COR-L47 (cell line): ENCODE results near the gene TPD52L2.

ENCODE experiments used
- DNase-seq: peaks from one replicate; lab custom pipeline; 2025; lab: John Stamatoyannopoulos, UW

Gene TPD52L2

DNA sequence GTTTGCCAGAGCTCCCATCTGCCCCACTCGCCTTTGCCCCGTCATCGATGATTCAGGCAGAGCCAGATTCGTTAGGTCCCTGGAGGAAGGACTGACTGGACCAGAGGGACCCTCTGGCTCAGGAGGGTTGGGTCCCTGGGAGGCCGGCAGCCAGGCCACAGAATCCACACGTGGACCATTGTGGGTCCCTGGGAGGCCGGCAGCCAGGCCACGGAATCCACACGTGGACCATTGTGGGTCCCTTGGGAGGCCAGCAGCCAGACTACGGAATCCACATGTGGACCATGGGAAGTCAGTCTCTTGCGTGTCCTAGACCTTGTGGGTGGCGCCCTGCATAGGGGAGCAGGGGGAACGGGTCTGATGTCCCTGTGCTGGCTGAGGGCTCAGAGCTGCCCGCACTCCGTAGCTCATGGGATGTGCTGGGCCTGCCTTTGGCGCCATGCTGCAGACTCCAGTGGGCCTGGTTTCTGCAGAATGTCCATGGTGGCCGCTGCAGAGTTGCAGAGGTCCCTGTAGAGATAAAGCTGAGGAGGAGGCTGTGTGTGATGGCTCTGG lies 67.6 kb downstream of the TPD52L2 start:
- no peak for DNase-seq

DNA sequence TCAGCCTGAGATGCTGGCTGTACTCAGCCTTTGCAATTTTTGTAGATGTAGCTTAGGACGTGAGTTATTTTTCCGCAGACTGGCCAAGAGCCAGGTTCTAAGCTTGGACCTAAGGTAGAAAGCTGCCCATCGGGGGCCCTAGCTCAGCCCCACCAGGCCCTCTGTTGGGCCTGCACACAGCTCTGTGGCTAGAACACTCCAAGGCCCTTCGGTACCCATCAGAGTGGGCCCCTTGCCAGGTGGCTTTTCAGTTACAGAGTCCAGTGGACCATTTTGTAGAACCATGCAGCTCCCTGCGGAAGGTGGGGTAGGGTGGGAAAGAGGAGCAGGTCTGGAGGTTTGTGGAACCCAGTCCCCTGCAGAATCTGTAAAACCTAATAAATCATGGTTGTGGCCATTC lies 68.6 kb downstream of the TPD52L2 start:
- no peak for DNase-seq

DNA sequence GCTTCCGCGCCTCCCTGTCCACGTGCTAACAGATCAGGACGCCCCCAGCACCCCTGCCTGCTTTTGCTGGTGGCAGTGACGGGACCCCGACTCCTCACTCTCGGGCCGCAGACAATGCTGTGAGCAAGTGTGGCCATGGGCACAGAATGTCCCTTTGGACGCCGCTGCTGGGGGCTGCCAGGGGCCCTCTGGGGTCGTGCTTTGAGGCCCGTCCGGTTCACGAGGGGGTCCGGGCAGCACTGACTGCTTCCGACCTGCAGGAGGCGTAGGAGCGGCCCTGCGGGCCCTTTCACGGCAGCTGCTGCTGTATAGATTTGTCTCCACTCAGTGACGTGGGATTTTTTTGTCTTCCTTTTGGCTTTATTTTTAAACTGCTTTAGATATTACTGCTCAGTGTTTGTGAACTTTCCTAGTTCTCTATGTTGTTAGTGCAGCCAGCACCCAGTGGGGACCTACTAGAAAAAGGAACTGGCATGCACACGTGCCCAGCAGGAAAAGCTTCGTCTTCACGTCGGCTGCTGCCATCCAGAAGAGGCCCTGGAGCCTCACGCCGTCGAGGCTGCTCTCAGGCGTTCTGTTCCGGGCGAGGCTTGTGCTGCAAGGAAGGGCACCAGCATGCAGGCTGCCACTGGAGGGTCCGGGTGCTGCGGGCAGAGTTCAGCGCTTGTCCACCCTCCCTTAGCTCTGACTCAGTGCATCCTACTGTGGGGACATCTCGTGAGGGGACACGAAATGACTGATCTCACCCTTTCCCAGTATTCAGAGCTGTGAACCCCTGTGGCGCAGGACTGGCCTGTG lies 69.4 kb downstream of the TPD52L2 start:
- DNase-seq, result no peak

DNA sequence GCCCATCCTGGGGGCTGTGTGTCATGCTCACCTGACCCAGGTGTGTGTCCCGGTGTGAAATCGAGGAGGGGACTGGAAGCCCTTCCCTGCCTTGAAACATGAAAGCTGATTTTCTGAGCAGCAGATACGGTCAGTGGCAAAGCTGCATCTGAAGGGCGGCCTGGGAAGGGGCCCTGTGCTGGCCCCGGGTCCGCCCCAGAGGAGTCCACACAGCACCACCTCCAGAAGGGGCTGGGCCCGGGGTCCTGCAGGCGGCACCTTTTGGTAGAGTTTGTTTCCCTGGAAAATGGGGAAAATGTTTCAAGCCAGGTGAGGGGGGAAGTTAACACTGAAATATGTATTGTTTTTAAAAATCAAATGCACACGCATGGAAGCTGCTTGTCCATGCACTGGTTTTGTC lies 70.4 kb downstream of the TPD52L2 start:
- DNase-seq, result no peak

DNA sequence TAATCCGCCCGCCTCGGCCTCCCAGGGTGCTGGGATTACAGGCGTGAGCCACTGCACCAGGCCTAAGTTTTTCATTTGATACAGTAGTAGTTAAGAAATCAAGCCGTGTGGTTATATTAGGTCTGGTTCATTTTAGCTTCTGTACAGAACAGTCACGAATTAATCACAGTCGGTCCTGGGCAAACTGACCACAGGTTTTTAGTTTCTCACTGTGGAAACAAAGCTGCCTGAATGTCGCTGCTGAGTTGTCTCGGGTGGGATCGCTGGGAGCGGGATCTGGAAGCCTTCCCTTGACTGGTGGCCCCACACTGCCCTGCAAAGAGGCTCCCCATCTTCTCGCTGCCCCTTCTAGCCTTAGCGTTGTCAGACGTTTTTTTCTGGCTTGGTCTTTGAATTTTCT lies 72.5 kb downstream of the TPD52L2 start:
- DNase-seq, result no peak

DNA sequence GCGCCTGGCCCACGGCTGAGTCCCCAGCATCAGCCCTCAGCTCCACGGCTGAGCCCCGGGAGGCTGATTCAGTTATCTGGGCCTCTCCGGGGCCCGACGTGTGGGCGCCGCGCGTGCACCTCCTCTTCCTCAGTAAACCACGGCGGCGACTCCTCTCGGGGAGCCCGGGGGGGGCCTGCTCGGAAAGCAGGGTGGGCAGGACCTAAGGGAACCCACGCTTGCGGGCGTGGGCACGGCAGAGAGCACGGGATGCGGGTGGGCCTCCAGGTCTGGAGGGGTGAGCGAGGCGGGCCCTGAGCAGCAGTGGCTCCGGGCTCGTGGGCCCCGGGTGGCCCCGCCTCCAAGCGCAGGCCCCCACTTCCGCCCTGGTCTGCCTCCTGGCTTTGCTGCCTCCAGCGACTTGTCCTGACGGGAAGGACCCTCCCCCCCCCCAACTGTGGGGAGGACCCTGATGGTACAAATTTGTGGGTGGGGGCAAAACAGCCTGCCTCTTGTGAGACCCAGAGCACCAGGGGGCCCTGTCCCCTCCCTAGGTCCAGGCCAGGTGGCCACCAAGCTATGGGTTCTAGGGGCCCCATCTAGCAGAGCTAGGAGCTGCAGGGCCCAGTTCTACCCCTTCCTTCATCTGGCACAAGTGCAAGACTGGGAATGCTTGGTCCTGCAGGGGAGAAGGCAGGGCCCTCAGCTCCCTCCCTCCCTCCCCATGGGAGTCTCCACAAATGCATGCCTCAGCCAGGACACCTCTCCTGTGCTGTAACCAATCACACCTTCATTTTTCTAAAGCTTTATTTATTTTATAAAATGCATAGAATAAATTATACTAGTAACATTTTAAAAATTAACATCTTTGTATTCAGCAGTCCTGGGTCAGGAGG lies 74.2 kb downstream of the TPD52L2 start:
- DNase-seq, result no peak

DNA sequence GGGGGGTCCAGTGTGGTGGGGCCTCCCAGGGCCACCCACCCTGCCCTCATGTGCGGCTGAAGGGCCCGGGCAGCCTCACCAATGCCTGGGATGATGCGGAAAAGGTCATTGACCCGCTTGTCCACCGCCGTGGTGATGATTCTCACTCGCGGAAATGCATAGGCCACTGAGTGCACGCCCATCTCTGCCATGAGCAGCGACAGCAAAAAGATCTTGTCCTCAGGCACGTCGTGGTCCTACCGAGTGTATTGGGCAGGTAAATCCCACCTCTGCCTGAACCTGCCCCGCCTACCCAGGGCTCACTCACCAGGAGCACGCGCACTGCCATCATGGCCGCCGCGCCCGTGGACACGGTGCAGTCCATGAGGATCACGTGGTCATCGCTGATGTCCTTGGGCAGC lies 75.0 kb downstream of the TPD52L2 start:
- DNase-seq, result no peak

DNA sequence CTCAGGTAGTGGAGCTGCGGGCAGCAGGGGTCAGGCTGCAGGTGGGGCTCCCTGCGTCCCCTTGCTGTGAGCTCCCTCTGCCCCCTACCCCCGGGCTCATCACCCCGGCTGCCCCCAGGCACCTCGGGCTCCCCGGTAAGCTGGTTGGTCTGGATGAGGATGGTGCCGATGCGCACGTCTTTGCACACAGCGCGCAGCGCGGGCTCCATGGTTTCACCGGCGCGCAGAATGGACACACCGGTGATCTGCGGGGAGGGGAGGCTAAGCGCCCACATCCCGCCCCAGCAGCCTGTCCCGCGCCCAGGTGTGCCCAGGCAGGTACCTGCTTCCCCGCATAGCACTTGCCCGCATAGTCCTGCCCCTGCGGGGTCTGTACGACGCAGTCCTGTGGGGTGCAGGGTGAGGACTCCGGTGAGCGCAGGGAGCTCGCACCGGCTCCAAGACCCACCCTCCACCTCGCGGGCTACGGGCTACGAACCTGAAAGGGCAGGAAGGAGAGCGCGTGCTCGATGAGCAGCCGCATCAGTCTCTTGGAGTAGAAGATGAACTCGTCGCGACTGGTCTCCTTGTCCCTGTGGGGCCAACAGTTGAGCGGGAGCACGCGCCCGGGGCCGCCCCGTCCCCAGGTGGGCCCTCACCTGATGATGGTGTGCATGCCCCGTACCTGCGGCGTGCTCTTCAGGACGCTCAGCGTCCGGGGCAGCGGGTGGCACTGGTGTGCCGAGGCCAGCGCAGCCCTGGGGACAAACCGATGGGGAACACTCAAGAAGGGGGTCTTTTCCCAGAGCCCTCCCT lies 75.6 kb downstream of the TPD52L2 start:
- DNase-seq, result no peak
